NK-92 treated with Interleukin-12 subunit alpha and Interleukin-12 subunit beta, amount 100 ng/mL, for 24 hours (cell line): ENCODE data around the gene RALY.

ENCODE experiments used
- DNase-seq: peaks from one replicate; lab custom pipeline; 2025; lab: John Stamatoyannopoulos, UW

RALY gene

DNA sequence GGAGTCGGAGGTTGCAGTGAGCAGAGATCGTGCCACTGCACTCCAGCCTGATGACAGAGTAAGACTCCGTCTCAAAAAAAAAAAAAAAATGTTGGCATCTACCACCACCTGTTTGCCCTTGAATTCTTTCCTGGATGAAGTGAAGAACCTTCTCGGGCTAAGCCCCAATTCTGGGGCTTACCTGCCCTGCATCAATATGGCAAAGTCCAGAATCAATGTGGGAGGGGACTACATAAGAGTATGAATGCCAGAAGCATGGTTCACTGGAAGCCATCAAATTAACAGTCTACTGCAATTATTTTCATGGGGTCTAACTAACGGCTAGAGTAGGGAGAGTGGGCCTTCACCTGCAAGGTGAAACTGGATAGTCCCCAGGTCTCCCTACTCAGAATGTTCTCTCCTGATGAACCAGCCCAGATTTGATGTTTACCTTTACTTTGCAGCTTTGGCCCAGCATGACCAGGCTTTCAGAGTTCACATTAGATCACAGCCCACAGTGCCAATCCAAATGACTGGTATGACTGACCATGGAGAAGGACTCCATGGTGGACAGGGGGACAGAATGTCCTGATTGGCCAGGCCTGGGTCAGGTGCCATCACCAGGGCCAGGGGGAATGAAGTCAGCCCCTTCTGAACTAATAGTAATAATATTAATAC lies 7.0 kb upstream of the RALY start:
- no peak for DNase-seq

GRCh38 chr20:33990075-33990474 lies 3.6 kb upstream of the RALY start:
- no peak for DNase-seq

GRCh38 chr20:33991502-33991901 lies 2.2 kb upstream of the RALY start:
- DNase-seq: no peak

GRCh38 chr20:33992145-33992922 lies 1.4 kb upstream of the RALY start:
- DNase-seq: no peak

DNA sequence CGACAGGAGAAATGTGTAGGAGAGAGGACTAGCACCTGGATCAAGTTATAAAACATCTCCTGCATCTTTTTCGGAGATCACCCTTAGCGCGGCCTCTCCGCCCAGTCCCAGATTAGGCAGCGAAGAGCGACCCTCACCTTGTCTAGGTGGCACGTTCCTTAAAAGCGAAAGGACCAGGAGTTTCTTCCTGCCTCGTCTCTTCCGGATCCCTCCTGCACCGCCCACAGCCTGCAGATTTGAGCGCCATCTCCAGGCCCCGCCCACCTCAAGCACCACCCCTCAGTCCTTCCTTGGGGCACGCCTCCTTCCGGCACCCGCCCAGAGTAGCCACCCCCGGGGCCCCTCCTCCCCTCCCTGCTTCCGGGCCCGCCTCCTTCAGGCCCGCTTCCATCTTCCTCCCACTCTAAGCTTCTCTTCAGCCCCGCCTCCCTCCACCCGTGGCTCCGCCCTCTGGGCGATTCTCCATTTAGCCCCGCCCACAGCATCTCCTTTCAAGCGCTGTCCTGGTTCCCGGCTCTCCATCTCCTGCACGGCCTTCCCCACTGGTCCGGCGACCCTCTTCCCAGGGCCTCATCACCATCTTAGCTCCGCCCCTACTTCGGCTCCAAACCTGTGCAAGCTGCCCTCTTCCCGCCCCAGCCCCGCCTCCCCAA lies 662 bp upstream of the RALY start:
- peak; percentile 99 for DNase-seq

GRCh38 chr20:33994222-33994913 lies 657 bp downstream of the RALY start:
- peak; percentile 69 for DNase-seq

GRCh38 chr20:33995053-33995831 lies 1.5 kb downstream of the RALY start:
- DNase-seq: no peak

GRCh38 chr20:33999025-33999649 lies 5.4 kb downstream of the RALY start:
- DNase-seq: no peak

DNA sequence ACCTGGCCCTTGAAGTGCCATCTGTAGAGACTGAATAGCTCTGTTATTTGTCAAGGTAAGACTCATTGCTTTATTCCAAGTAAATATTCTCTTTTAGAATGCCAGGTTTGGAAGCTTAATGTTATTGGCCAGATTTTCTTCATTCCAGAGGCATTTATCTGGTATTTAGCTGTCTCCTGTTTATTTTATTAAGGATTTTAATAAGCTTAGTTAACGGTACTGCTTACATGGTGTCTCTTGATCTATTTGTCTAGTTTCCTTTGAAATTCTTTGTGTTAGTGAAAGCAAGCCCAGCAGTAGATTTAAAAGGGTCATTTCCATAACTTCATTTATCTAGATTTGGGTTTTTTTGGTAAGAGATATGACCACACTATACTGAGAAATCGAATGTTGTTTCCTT lies 7.7 kb downstream of the RALY start:
- DNase-seq: no peak

GRCh38 chr20:34004227-34004626 lies 10.5 kb downstream of the RALY start:
- DNase-seq: no peak

- no peak for DNase-seq
These were observed 11.2 kb downstream of the RALY start for GRCh38 chr20:34004790-34005457.

GRCh38 chr20:34006619-34007018 lies 12.9 kb downstream of the RALY start:
- no peak for DNase-seq

DNA sequence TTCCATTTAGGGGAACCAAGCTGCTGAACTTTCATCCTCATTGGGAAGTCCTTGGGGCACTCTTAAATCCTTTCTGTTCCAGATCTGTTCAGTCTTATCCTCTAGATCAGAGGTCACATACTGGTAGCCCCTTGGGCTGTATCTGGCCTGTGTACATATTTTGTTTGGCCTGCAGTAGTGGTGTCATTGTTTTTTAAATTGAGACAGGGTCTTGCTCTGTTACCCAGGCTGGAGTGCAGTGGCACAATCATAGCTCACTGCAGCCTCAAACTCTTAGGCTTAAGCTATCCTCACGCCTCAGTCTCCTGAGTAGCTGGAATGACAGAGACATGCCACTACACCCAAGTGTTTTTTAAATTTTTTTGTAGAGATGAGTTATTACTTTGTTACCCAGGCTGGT lies 14.8 kb downstream of the RALY start:
- DNase-seq: no peak

GRCh38 chr20:34010405-34010931 lies 16.8 kb downstream of the RALY start:
- DNase-seq: no peak

GRCh38 chr20:34011275-34011674 lies 17.6 kb downstream of the RALY start:
- DNase-seq: no peak

DNA sequence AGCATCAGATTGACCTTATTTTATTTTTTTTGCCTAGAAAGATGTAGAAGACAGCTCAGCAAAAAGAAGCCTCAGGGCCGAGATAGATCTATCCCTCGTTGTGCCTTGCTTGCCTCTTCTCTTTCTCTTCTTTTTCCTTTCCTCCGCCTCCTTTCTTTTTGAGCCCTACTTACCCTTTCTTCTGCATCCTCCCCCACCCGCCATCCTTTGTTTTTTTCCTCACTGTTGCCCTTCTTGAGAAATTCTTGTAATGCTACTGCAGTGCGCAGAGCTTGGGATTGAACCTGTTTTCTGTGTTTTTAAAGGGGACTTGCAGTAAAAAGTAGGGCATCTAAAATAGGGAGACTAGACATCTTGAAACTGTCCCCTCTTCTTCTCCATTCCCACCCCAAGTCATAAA lies 18.6 kb downstream of the RALY start:
- no peak for DNase-seq

DNA sequence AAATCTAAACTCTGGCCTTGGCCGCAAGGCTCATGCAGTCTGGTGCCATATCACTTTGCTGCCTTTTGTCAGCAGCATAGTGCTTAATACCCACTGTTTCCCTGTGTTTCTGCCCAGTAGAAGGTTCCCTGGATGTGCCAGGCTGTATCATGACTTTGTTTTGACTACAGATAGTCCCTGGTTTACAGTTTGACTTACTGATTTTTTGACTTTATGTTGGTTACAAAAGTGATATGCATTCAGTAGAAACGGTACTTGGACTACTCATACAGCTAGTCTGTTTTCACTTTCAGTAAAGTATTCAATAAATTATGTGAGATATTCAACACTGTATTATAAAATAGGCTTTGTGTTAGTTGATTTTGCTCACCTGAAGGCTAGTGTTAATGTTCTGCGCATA lies 19.0 kb downstream of the RALY start:
- DNase-seq: no peak

- no peak for DNase-seq
These were observed 19.8 kb downstream of the RALY start for GRCh38 chr20:34013554-34013953.

DNA sequence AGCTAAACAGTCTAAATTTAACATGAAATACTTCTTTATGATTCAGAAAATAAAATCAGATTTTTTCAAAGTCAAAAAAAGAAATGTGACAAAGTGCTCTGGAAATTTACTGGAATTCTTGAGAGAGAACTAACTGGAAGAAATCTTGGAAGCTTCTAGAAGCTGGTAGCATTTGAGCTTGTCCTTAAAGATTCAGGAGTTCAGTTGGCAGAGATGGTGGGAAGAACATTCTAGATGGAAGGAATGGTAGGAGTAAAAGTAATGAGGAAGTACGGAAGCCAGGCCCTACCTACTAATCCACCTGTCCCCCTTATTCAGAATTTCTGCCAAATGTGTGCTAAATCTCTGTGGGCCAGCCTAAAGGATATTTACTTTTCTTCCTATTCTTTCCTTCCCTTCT lies 21.2 kb downstream of the RALY start:
- DNase-seq: no peak
